GM18520 (cell line): ENCODE measurements around the gene EIF4EBP3.

Experiments
- ATAC-seq: cut with Tn5 transposase; IDR thresholded peaks from one replicate; pipeline ENCODE4 v1.9.1; 2021; ENCODE audit not compliant: unreplicated experiment

Gene EIF4EBP3

DNA sequence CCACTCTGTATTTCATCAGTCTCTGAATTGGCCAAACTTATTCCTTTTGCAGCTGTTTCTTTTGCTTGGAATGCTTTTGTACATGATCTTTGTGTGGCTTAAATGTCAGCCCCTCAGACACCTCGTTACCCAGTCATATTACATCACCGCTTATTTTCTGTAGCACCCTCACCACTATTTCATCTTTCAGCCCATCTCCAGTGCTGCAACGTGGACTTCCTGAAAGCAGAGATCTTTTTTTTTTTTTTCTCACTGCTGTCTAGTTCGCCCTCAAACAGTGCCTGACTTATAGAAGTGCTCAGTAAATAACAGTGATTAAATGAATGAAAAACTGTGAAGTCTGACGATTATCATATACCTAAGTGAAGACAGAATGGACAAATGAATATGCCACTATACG, 9.0 kb downstream of the EIF4EBP3 start:
- no peak for ATAC-seq

DNA sequence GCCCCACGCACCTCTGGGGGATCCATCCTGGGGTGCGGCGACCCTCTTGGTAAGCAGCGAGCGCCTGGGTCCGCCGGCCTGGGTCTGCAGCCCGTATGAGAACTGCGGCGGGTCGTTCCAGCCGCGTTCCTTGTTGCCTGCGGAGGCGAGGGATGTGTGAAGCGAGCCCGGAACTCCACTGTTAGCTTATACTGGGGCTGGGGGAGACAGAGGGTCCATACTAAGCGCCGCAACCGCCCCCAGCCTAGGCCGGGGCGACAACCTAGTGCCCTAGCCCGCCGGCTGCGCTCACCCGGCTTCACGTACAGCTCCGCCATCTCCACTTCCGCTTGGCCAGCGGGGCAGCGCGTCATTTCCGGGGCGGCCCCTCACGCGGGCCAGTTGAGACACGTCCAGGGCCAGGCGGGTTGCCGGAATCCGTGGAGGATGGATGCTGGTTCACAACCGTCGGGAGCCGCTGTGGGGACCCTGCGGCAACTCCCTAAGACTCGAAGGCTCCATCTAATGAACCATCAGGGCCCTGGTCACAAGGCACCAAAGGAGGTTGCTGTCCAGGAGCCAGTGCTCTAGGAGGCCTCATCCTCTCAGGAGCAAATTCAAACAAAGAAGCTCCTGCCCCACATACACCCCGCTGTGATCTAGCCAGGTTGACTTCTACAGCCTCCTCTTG, 9.8 kb downstream of the EIF4EBP3 start, which contains the start of gene SRA1:
TSS of gene SRA1 (minus strand) at position 338 of the 670 bp plus-strand sequence. CDS start at position 317, 21 bp downstream.
- ATAC-seq = peak; percentile 91

DNA sequence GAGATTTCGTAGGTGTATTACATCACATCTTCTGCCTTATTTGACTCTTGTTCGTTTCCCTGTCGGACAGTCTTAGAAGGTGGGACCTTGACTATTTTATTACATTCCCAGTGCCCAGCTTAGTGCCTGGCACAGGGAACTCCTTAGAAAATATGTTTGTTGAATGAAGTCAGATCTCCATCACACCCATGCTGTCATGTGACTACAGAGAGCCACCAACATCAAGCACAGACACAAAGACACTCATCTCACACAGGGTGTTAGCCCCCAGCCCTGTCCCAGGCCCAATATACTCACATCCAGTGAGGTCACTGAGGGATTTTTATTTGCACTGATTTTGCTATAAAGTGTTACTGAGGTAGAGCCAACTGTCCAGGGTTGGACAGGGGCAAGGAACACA, 10.5 kb downstream of the EIF4EBP3 start:
- ATAC-seq = no peak

DNA sequence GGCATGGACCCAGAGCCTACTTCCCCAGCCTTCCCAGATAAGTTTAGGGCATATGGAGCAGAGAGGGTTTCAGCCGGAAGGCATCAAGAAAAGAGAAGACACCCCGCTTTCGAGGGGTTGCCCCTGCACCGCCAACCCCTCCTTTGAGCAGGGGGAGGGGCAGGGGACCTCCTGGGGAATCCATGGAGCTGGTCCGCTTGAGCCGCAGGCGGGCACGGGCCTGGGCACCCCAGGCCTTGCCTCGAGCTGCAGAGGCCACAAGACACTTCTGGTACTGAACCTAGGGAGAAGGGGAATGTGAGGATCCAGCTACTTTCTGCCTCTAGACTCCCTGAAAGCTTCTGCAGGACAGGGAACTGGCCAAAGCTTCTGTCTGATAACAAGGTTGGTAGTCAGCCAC, 11.1 kb downstream of the EIF4EBP3 start:
- no peak for ATAC-seq

DNA sequence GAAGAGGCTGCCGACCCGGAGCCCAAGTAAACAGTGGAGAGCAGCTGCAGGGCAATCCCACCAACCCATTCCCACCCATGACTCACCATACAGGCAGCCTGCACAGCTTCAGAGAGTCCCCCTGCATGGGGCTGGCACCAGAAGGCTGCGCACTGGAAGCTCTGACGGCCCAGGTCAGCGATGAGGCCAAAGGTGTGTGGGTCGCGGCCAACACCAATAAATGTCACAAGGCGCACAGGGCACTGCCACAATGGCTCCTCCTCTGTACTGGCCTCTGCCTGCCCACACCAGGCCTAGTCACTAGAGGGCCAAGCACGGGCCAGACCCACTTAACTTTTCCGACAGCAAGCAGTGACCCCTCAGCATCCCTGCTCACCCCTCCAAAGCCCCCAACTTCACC, 12.8 kb downstream of the EIF4EBP3 start:
- ATAC-seq = no peak

DNA sequence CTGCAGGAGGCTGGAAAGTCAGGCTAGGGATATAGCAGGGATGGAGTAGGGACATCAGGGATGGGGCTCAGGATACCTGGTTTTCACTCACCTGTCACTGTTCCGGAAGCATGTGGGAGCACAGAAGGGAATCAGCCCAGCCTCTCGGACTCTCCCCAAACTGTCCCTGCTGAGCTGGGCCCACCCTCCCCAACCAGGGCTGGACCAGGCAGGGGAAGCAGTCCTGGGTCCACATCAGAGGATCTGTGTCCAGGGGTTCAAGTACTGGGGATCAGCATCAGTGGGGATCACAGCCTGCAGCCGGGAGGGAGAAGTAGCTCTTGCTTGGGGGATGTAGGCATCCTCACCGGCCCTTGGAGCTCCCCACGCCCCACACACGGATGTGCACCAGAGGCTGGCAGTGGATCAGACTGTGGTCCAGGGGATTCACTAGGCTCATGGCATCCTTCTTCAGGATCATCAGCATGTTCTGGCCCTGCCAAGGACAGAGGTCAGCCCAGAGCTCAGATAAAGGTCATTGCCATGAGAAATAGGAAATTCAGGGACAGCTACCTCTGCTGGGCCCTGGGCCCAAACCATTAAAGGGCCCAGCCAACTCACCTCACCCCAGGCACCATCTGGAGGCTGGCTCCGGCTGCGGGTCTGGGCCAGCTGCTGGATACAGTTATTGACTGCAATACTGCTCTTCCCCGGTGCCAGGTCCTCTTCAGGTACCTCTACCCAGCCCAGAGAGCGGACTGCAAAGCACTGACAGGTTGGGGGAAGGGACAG, 14.5 kb downstream of the EIF4EBP3 start:
- no peak for ATAC-seq

DNA sequence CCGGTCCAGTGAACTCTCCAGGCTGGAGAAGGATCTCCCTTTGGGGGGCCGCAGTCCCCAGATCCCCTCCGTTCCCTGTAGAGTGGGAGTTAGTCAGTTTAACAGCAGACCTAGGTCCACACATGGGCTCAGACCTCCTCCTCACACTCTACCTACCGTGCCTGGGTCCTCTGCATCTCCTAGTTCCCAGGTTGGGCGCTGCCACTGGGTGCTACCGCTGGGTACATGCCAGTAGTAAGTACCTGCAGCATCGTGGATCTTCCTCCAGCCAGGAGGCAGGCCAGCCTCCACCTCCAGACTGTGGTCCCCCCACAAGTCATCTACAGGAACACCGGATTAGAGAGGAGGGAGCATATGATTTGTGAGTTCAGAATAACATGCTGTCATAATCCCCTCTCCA, 16.1 kb downstream of the EIF4EBP3 start:
- ATAC-seq = no peak

DNA sequence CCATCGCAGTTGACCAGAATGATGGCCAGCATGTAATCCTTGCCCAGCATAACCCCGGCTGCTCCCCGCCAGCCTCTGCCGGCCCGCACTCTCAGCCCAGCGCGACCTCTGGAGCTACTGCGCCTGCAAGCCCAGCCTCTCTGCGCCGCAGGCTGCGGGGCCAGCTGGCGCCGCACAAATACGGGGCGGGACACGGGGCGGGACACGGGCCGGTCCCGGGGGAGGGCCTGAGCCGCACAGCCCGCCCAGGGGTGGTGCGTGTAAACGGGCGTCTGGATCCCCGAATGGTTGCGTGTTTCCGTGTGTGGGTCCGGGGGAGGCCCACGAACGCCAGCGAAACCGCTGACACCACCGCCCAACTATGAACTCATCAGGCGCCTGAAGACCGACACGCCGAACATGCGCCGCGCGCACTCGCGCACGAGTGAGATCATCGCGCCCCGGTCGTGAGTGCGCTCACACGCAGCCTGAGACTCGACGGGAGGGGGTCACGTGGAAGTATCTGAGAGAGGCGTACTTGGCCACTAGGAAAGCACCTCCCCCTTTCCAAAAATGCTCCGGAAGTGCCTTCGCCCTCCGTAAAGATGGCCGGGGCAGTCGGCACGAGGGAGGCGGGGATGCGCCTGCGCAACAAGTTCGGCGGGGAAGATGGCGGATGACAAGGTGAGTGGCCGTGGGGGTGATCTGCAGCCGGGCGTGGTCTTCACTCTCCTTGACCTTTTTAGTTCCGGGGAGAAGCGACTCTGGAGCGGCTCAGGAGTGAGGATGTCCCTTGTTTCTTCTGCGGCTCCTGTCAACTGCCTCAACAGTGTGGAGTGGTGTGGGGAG, 16.9 kb downstream of the EIF4EBP3 start, which contains the start of the genes APBB3 and SLC35A4:
TSS of gene APBB3 (minus strand) at position 403 of the 828 bp plus-strand sequence. CDS start at position 50, 353 bp downstream.
TSS of gene SLC35A4 (plus strand) at position 633 of the 828 bp plus-strand sequence. CDS start 2,342 bp downstream, outside the sequence.
- peak; percentile 74 for ATAC-seq

DNA sequence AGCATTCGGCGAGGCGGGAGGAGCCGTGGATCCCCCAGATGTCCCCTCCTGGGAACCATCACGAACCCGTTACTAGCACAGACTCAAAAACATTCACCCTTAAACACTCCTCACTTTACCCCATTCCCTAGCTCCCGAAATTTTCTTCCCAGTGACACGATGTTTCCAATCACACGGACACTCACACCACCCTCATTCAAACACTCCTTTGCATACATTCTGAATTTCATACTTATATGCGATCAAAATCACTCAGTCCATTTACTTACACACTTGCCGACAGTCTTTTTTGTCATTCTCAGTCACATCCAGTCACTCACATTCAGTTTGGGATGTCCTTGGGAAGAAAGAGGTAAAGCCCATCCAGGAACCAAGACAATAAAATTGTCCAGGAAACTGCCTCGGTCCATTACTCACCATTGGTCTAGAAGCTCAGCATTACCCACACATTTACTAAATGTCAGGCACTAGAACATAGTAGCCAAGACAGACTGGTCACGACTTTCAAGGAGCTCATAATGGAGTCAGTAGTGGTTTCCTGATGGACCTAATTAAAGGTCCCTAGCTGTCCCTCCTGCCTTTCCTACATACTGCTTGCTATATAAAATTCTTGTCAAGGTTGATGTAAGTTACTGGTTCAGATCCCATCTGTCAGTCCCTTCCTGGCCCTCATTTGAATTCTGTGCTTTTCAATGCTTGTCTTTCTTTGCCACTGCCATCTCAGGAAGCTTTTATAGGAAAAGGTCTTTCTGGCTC, 17.7 kb downstream of the EIF4EBP3 start:
- no peak for ATAC-seq

DNA sequence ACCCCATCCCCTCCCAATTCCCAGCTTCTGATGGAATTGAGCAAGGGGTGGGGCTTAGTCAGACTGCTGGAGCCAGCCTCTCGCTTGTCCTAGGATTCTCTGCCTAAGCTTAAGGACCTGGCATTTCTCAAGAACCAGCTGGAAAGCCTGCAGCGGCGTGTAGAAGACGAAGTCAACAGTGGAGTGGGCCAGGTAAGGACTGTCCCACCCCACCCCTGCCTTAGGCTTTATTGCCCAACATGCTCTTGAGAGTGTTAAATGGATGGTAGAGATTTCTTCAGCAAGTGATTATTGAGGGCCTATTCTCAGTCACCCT, 18.3 kb downstream of the EIF4EBP3 start:
- no peak for ATAC-seq

DNA sequence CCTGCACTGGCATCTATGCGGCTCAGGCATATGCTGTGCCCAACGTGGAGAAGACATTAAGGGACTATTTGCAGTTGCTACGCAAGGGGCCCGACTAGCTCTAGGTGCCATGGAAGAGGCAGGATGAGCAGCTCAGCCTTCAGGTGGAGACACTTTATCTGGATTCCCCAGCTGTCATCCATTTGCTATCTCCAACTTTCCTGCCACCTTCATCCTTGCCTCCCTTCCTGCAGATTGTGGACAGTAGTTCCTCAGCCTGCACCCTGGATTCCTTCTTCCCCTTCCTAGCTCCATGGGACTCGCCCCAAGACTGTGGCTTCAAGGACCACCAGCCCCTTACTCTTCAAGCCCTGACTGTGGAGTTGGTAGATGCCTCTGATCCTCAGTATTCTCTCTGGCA, 19.2 kb downstream of the EIF4EBP3 start:
- no peak for ATAC-seq

DNA sequence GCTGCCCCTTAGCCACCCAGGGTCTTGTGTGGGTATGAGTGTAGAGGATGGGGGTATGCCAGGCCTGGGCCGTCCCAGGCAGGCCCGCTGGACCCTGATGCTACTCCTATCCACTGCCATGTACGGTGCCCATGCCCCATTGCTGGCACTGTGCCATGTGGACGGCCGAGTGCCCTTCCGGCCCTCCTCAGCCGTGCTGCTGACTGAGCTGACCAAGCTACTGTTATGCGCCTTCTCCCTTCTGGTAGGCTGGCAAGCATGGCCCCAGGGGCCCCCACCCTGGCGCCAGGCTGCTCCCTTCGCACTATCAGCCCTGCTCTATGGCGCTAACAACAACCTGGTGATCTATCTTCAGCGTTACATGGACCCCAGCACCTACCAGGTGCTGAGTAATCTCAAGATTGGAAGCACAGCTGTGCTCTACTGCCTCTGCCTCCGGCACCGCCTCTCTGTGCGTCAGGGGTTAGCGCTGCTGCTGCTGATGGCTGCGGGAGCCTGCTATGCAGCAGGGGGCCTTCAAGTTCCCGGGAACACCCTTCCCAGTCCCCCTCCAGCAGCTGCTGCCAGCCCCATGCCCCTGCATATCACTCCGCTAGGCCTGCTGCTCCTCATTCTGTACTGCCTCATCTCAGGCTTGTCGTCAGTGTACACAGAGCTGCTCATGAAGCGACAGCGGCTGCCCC, 19.8 kb downstream of the EIF4EBP3 start:
- peak; percentile 15 for ATAC-seq

DNA sequence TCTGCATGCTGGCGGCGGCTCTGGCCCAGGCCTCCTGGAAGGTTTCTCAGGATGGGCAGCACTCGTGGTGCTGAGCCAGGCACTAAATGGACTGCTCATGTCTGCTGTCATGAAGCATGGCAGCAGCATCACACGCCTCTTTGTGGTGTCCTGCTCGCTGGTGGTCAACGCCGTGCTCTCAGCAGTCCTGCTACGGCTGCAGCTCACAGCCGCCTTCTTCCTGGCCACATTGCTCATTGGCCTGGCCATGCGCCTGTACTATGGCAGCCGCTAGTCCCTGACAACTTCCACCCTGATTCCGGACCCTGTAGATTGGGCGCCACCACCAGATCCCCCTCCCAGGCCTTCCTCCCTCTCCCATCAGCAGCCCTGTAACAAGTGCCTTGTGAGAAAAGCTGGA, 20.4 kb downstream of the EIF4EBP3 start:
- no peak for ATAC-seq

DNA sequence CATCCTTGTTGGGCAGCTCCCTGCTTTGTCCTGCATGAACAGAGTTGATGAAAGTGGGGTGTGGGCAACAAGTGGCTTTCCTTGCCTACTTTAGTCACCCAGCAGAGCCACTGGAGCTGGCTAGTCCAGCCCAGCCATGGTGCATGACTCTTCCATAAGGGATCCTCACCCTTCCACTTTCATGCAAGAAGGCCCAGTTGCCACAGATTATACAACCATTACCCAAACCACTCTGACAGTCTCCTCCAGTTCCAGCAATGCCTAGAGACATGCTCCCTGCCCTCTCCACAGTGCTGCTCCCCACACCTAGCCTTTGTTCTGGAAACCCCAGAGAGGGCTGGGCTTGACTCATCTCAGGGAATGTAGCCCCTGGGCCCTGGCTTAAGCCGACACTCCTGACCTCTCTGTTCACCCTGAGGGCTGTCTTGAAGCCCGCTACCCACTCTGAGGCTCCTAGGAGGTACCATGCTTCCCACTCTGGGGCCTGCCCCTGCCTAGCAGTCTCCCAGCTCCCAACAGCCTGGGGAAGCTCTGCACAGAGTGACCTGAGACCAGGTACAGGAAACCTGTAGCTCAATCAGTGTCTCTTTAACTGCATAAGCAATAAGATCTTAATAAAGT, 21.1 kb downstream of the EIF4EBP3 start:
- no peak for ATAC-seq

DNA sequence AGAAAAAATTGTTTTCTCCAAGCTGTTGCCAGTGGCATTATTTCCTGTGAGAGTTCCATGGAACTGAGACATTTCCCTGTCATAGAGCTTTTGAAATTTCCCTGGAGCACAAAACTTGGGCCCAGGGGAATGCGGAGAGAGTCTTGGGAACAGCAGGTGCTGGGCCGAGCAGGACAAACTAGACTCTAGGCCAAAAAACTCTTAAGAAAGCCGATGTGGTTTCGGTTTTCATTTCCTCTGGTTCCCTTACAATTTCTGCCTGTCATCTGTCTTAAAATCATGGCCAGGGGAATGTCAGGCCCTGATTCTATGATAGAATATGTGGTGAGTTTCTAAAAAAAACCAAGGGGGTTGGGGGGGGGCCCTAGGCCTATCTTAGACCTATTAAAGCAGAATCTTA, 21.7 kb downstream of the EIF4EBP3 start:
- no peak for ATAC-seq

DNA sequence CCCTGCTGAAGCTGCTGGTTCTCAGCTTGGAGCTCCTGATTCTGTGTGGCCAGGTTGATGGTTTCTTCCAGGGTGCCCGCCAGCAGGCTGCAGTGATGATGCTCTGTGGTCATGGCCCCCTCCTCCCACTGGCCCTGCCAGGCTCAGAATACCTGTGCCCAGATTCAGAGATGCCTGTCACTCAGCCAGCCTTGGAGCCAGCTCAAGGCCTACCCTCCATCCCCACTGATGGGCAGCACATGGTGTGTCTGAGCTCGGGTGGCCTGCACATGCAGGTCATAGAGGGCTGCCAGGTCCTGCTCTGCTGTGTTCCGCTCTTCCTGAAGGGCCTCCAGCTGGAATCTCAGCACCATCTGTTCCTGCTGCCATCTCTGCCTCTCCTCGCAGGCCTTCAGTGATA, 22.6 kb downstream of the EIF4EBP3 start:
- ATAC-seq = no peak

DNA sequence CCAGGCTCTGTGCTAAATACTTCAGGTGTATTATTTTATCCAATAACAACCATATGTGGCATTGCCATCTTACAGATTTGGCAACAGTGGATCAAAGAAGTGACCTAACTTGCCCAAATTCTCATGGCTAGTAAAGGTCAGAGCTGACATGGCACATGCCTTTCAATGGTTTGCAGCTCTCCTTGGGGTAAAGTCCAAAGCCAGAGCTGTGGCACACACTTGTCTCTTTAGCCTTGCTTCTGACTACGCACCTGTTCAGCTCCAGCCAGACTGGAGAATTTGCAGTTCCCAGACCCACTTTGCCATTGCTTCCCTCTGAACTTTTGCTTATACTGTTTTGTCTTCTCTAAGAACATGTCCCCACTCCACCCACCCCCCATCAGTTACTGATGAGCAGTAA, 23.0 kb downstream of the EIF4EBP3 start:
- no peak for ATAC-seq

DNA sequence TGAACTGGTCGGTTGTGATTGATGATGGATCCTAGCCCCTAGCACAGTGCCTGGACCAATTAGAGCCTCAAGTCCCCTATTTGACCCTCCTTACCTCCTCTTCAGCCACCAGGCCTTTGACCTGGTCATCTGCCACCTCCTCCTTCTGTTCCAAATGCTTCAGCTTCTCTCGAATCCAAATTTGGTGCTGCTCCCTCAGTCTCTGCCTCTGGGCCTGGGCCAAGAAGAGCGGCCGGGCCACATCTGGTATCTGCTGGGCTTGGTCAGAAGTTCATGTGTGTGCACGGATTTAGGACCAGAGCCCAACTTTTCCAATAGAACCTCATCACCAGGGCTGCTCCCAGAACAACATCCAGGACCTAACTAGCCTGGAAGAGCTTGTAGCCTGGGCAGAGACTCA, 23.6 kb downstream of the EIF4EBP3 start:
- ATAC-seq = no peak

DNA sequence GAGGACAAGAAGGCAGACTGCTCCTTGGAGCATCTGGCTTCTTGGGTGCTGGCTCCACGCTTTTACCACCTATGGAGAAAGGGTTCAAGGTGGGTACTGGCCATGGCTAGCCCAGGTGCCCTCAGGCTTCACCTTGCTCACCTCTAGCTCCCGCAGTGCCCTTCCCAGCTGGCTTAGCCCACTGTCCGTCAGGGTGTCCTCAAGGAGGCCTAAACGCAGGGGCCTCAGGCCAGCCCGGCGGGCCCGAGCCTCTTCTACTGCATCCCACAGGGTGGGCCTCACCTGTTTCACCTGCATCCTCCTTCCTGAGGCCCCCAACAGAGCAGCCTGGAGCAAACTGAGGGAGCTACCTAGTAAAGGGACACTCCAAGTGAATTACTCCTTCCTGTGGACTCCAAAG, 26.2 kb downstream of the EIF4EBP3 start:
- no peak for ATAC-seq

DNA sequence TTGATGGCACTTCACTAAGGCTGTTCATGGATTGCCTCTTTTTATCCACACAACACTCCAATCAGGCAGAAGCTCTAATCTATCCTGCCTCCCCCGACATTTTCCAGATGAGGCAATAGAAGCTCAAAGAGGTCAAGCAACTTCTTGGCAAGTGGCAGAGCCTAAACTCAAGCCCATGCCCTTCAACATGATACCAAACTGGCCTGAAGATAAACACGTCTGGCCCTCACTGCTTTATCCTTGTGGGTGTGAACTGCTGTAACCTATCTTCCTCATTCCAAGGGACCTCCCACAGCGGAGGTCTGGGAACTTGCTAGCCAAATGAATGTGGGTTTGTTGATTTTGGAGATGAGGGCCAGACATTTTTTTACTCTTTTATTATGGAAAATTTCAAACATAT, 26.7 kb downstream of the EIF4EBP3 start:
- ATAC-seq = no peak
